Uterus (tissue), 4 donors: Measurements from ENCODE around the gene C1orf87. TPM values are rescaled to one million over a fixed set of nuclear protein-coding genes. Genes with fewer than 3 reads are reported as not detected.

ENCODE experiments used
- DNase-seq, 2 donors: peaks; one replicate each; pipeline ENCODE4 v3.0.0-alpha.2; 2019 to 2020
- H3K27ac ChIP-seq, 2 donors: fragments of 200-600 bp; sonication (generic); 1 replicate in 1 of 2; 2 replicates in 1 of 2; pipeline ENCODE4 v1.5.1; 2016 to 2018
- H3K27me3 ChIP-seq, 2 donors: fragments of 200-600 bp; sonication (generic); one replicate each; pipeline ENCODE4 v1.5.1; 2018 to 2019; ENCODE audit warnings: control low read depth in 1 of 2
- H3K36me3 ChIP-seq, 2 donors: fragments of 200-600 bp; sonication (generic); one replicate each; pipeline ENCODE4 v1.5.1; 2019; ENCODE audit warnings: control low read depth in 1 of 2
- H3K4me1 ChIP-seq, 2 donors: fragments of 200-600 bp; sonication (generic); one replicate each; pipeline ENCODE4 v1.5.1; 2018 to 2019; ENCODE audit warnings: control low read depth in 1 of 2
- H3K4me3 ChIP-seq, 2 donors: fragments of 200-600 bp; sonication (generic); 1 replicate in 1 of 2; 2 replicates in 1 of 2; pipeline ENCODE4 v1.5.1; 2018 to 2019; ENCODE audit warnings: mild to moderate bottlenecking in 1 of 2
- H3K9me3 ChIP-seq, 2 donors: fragments of 200-600 bp; sonication (generic); one replicate each; pipeline ENCODE4 v1.5.1; 2019; ENCODE audit warnings: control low read depth in 1 of 2
- CTCF ChIP-seq, 4 experiments: fragments of 200-600 bp in 2 of 4; fragments of 450-650 bp in 2 of 4; sonication (generic) in 2 of 4; IDR thresholded peaks; one replicate each; pipeline ENCODE4 v1.5.1; 2016 to 2019; ENCODE audit warnings: antibody characterized with exemption in 4 of 4, mild to moderate bottlenecking in 2 of 4, moderate library complexity in 1 of 4
- POLR2A ChIP-seq, 2 donors: fragments of 450-650 bp; IDR thresholded peaks; one replicate each; pipeline ENCODE4 v1.6.1; 2016; ENCODE audit warnings: antibody characterized with exemption in 2 of 2, mild to moderate bottlenecking in 1 of 2, moderate library complexity in 1 of 2
- intact Hi-C: fragments of 100-400 bp; cut with DNase I; formaldehyde crosslinking; loops from one replicate; pipeline ENCODE4 v1.15.1; 2023; ENCODE audit warnings: low total_unique reads
- total RNA-seq, 4 donors: library from RNA; depleted of rRNA in 3 of 4; stranded (reverse); fragments of >200 nt in 3 of 4; gene quantifications; one replicate each; pipeline versions ENCODE4 v1.1.0 to v1.2.4, GENCODE V29; 2014 to 2023
- donor health status: DM: yes; HTN: yes; CAD: no.

Gene C1orf87
- total RNA-seq, 4 donors from 2014 or later = 0.18 to 1.9 TPM; not detected in 2

- Histone ChIP-seq H3K9me3 (no peaks in the 10 kb centered on the region), H3K27ac (no peak overlapping the region), H3K27me3 (no peaks in the 10 kb centered on the region), H3K4me1 (no peaks in the 10 kb centered on the region), H3K36me3 (no peaks in the 10 kb centered on the region), H3K4me3 (no peak overlapping the region)
- no peak for DNase-seq
- intact Hi-C loops = no loop called here
- no peak for TF ChIP-seq CTCF (IDR thresholded peaks at IDR 0.05)
- no peak for TF ChIP-seq POLR2A (IDR thresholded peaks at IDR 0.05)
Observed at GRCh38 chr1:60031146-60031545, 42.4 kb downstream of the C1orf87 start.

GRCh38 chr1:60025552-60025951 lies 48.0 kb downstream of the C1orf87 start:
- no peak overlapping the region for H3K4me3 ChIP-seq
- H3K27me3 ChIP-seq = no peaks in the 10 kb centered on the region
- no peaks in the 10 kb centered on the region for H3K36me3 ChIP-seq
- intact Hi-C loops = no loop called here
- H3K9me3 ChIP-seq = no peaks in the 10 kb centered on the region
- H3K4me1 ChIP-seq = no peaks in the 10 kb centered on the region
- H3K27ac ChIP-seq = no peak overlapping the region
- TF ChIP-seq CTCF (IDR thresholded peaks at IDR 0.05) = no peak
- no peak for TF ChIP-seq POLR2A (IDR thresholded peaks at IDR 0.05)
- DNase-seq = no peak

- Histone ChIP-seq H3K36me3 (no peaks in the 10 kb centered on the region), H3K9me3 (peaks cover 0 to 8% of the 10 kb centered on the region in 2 donors), H3K4me3 (no peak overlapping the region), H3K27me3 (no peaks in the 10 kb centered on the region), H3K27ac (no peak overlapping the region), H3K4me1 (no peaks in the 10 kb centered on the region)
- intact Hi-C loops = no loop called here
- no peak for TF ChIP-seq CTCF (IDR thresholded peaks at IDR 0.05)
- no peak for TF ChIP-seq POLR2A (IDR thresholded peaks at IDR 0.05)
- DNase-seq = no peak
Observed at GRCh38 chr1:60017508-60018205, 55.9 kb downstream of the C1orf87 start.

- no peaks in the 10 kb centered on the region for H3K27me3 ChIP-seq
- no peak for DNase-seq
- H3K4me1 ChIP-seq = no peaks in the 10 kb centered on the region
- H3K27ac ChIP-seq = no peak overlapping the region
- no peaks in the 10 kb centered on the region for H3K36me3 ChIP-seq
- no peak overlapping the region for H3K4me3 ChIP-seq
- no peaks in the 10 kb centered on the region for H3K9me3 ChIP-seq
- TF ChIP-seq POLR2A (IDR thresholded peaks at IDR 0.05) = no peak
- no peak for TF ChIP-seq CTCF (IDR thresholded peaks at IDR 0.05)
- intact Hi-C loops = no loop called here
Observed at GRCh38 chr1:60010690-60011089, 62.9 kb downstream of the C1orf87 start.

GRCh38 chr1:60008500-60008899 lies 65.1 kb downstream of the C1orf87 start:
- intact Hi-C loops = no loop called here
- Histone ChIP-seq H3K36me3 (no peaks in the 10 kb centered on the region), H3K4me3 (no peak overlapping the region), H3K27ac (no peak overlapping the region), H3K4me1 (no peaks in the 10 kb centered on the region), H3K9me3 (no peaks in the 10 kb centered on the region), H3K27me3 (no peaks in the 10 kb centered on the region)
- DNase-seq = no peak
- no peak for TF ChIP-seq CTCF (IDR thresholded peaks at IDR 0.05)
- TF ChIP-seq POLR2A (IDR thresholded peaks at IDR 0.05) = no peak
